Measurements from ENCODE around the gene TEX9. TPM values are rescaled to one million over a fixed set of nuclear protein-coding genes. Genes with fewer than 3 reads are reported as not detected.
"Not testable (repeated sequence)": the region's sequence is repeated elsewhere in the genome, so short reads cannot be mapped to it uniquely, and the experiment has no call there.

The TEX9 gene
- total and polyA plus RNA-seq, 9 donors = 3.0 to 25.8 (median 11.7) TPM

- Histone ChIP-seq H3K36me3 (no peaks in the 10 kb centered on the region), H3K27ac (no peak overlapping the region), H3K4me3 (no peak overlapping the region), H3K27me3 (no peaks in the 10 kb centered on the region), H3K9me3 (no peaks in the 10 kb centered on the region), H3K4me1 (ENCODE audit: insufficient read depth) (no peaks in the 10 kb centered on the region)
- intact Hi-C loops (cut with DNase I) = no loop called here
- DNase-seq = no peak
- no peak for TF ChIP-seq POLR2A (IDR thresholded peaks at IDR 0.05)
- WGBS, 3 donors = 93 to 96% (median 93%) methylated on average over 1 of the region's 1 CpG
Observed at GRCh38 chr15:56394909-56395308, 29.7 kb downstream of the TEX9 start.

GRCh38 chr15:56397325-56397724 lies 32.1 kb downstream of the TEX9 start:
- H3K27me3 ChIP-seq; DNase-seq; intact Hi-C loops (cut with DNase I); H3K36me3 ChIP-seq; H3K4me1 ChIP-seq (ENCODE audit: insufficient read depth); H3K4me3 ChIP-seq; H3K27ac ChIP-seq; H3K9me3 ChIP-seq: not testable (repeated sequence)
- 93 to 95% (median 93%) methylated on average over 3 of the region's 3 CpGs for WGBS, 3 donors

DNA sequence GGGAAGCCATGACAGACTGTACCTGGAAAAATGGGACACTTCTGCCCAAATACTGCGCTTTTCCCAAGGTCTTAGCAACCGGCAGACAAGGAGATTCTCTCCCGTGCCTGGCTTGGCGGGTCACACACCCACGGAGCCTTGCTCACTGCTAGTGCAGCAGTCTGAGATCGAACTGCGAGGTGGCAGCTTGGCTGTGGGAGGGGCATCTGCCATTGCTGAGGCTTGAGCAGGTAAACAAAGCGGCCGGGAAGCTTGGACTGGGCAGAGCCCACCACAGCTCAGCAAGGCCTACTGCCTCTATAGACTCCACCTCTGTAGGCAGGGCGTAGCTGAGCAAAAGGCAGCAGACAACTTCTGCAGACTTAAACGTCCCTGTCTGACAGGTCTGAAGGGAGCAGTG lies 34.0 kb downstream of the TEX9 start:
- intact Hi-C loops (cut with DNase I) = not testable (repeated sequence)

DNA sequence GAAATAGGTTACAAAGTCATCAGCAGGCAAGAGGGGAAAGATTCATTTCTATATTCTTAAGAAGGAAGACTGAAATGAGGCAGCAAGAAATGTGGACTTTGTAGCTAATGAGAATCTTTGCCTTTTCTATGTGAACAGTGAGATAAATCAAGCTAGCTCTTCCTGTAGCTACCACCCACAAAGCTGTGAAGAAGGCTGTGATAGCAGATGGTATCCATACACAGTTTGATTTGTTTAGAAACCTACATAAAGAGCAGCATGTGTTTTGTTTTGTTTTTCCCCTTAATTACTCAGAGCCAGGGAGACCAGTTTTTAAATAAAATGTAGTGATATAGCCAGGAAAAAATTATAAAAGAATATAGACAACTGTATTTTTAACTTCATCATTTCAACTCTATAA lies 45.5 kb downstream of the TEX9 start:
- TF ChIP-seq, protein P1, sequence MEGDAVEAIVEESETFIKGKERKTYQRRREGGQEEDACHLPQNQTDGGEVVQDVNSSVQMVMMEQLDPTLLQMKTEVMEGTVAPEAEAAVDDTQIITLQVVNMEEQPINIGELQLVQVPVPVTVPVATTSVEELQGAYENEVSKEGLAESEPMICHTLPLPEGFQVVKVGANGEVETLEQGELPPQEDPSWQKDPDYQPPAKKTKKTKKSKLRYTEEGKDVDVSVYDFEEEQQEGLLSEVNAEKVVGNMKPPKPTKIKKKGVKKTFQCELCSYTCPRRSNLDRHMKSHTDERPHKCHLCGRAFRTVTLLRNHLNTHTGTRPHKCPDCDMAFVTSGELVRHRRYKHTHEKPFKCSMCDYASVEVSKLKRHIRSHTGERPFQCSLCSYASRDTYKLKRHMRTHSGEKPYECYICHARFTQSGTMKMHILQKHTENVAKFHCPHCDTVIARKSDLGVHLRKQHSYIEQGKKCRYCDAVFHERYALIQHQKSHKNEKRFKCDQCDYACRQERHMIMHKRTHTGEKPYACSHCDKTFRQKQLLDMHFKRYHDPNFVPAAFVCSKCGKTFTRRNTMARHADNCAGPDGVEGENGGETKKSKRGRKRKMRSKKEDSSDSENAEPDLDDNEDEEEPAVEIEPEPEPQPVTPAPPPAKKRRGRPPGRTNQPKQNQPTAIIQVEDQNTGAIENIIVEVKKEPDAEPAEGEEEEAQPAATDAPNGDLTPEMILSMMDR (IDR thresholded peaks at IDR 0.05) = no peak
- TF ChIP-seq EP300 (IDR thresholded peaks at IDR 0.05) = no peak
- TF ChIP-seq POLR2A (IDR thresholded peaks at IDR 0.05) = no peak
- intact Hi-C loops (cut with DNase I) = no loop called here
- Histone ChIP-seq H3K4me1 (ENCODE audit: insufficient read depth) (no peaks in the 10 kb centered on the region), H3K4me3 (no peak overlapping the region), H3K36me3 (no peaks in the 10 kb centered on the region), H3K9me3 (no peaks in the 10 kb centered on the region), H3K27me3 (no peaks in the 10 kb centered on the region), H3K27ac (no peak overlapping the region)
- DNase-seq = no peak

More for the DNA sequence above, 34.0 kb downstream of the TEX9 start:
- H3K9me3 ChIP-seq; DNase-seq; H3K36me3 ChIP-seq; H3K4me3 ChIP-seq; H3K27ac ChIP-seq; H3K4me1 ChIP-seq (ENCODE audit: insufficient read depth); H3K27me3 ChIP-seq: not testable (repeated sequence)
- WGBS, 3 donors = 95 to 97% (median 96%) methylated on average over 11 of the region's 11 CpGs

- no peak for TF ChIP-seq POLR2A (IDR thresholded peaks at IDR 0.05)
- TF ChIP-seq EP300 (IDR thresholded peaks at IDR 0.05) = no peak
- TF ChIP-seq, protein P1 (IDR thresholded peaks at IDR 0.05) = no peak
- WGBS, 3 donors = 58 to 65% (median 65%) methylated on average over 2 of the region's 2 CpGs
- H3K36me3 ChIP-seq = no peaks in the 10 kb centered on the region
- no peaks in the 10 kb centered on the region for H3K27me3 ChIP-seq
- no peaks in the 10 kb centered on the region for H3K4me1 ChIP-seq (ENCODE audit: insufficient read depth)
- no peak overlapping the region for H3K4me3 ChIP-seq
- DNase-seq = no peak
- H3K9me3 ChIP-seq = no peaks in the 10 kb centered on the region
- no peak overlapping the region for H3K27ac ChIP-seq
- intact Hi-C loops (cut with DNase I) = no loop called here
Observed at GRCh38 chr15:56411122-56411749, 46.0 kb downstream of the TEX9 start.

DNA sequence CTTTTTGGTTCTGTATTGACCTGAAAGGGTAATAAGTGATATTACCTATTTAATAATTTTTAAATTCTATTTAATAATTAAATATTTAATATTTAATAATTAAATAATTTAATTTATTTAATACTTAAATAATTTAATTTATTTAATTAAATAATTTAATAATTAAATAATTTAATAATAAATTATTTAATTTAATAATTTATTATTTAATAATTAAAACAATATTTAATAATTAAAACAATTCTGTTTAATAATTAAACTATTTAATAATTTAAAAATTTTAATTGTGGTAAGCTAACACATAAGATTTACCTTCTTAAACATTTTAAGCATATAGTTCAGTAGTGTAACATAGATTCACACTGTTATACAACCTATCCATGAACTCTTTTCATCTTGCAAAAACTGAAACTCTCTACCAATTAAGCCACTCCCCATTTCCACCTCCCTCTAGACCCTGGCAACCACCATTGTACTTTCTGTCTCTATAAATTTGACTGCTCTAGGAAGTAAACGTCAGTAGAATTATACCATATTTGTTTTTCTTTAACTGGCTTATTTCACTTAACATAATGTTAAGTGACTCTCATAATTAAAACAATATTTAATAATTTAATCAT lies 48.0 kb downstream of the TEX9 start:
- H3K4me3 ChIP-seq; H3K4me1 ChIP-seq (ENCODE audit: insufficient read depth); H3K27ac ChIP-seq; intact Hi-C loops (cut with DNase I); H3K36me3 ChIP-seq; DNase-seq; H3K27me3 ChIP-seq; H3K9me3 ChIP-seq: not testable (repeated sequence)
- WGBS, 3 donors = 81 to 97% (median 90%) methylated on average over 1 of the region's 1 CpG
